GM12878 (cell line): Measurements from ENCODE around the gene LRRK1. TPM values are rescaled to one million over a fixed set of nuclear protein-coding genes. Genes with fewer than 3 reads are reported as not detected.
A peak's percentile ranks its signal among the peaks of the same experiment; 100 is the strongest.

ENCODE experiments used
- ATAC-seq: fragments of 200-7000 bp; cut with Tn5 transposase; 3 replicates; pipeline ENCODE4 v1.9.1; 2020; ENCODE audit warnings: mild to moderate bottlenecking, moderate library complexity
- BruUV-seq: library from RNA; stranded (reverse); fragments of 400-500 nt; replicated peaks from 2 replicates; lab custom pipeline; 2021; lab: Mats Ljungman, UMichigan
- CTCF ChIA-PET: fragments of 300-600 bp; sonication (Branson Sonifier 250); formaldehyde crosslinking; extraction: SDS; loops from one replicate; lab custom pipeline; 2021; ENCODE audit warnings: inconsistent platforms; lab: Yijun Ruan, JAX
- POLR2A ChIA-PET: fragments of 350-600 bp; formaldehyde crosslinking; extraction: SDS; loops from one replicate; lab custom pipeline; 2021; ENCODE audit warnings: inconsistent platforms; lab: Charles Lee
- RAD21 ChIA-PET: fragments of 300-600 bp; sonication (Branson Sonifier 250); formaldehyde crosslinking; loops from one replicate; lab custom pipeline; 2023; ENCODE audit warnings: antibody characterized with exemption; ENCODE audit not compliant: unreplicated experiment; lab: Charles Lee
- SMC1A ChIA-PET: fragments of 300-600 bp; sonication (Branson Sonifier 250); formaldehyde crosslinking; loops from one replicate; lab custom pipeline; 2023; ENCODE audit not compliant: unreplicated experiment, uncharacterized antibody; lab: Charles Lee
- DNase-seq: peaks from one replicate; pipeline ENCODE4 v3.0.0-alpha.2; 2011; ENCODE audit warnings: low read depth, low spot score
- FAIRE-seq: peaks from 3 replicates; lab custom pipeline; 2011; peaks lifted over from hg19 to GRCh38; lab: Jason Lieb, UNC
- H2AFZ ChIP-seq: 2 replicates; pipeline ENCODE4 v1.6.0; 2011; ENCODE audit warnings: low read depth, low read length, control low read depth; ENCODE audit not compliant: control insufficient read depth
- H3K27ac ChIP-seq: 2 replicates; pipeline ENCODE4 v1.5.1; 2011; ENCODE audit warnings: control low read depth; ENCODE audit not compliant: control insufficient read depth, insufficient read depth
- H3K27me3 ChIP-seq, 2 experiments: replicated peaks in 1 of 2; 2 replicates each; pipeline versions ENCODE4 v1.6.0 to v1.6.1; 2011; ENCODE audit warnings: low read length in 1 of 2; ENCODE audit not compliant: control insufficient read depth in 2 of 2, insufficient read depth in 2 of 2
- H3K36me3 ChIP-seq, 2 experiments: 2 replicates each; pipeline ENCODE4 v1.5.1; 2011; ENCODE audit warnings: low read length in 1 of 2; ENCODE audit not compliant: control insufficient read depth in 2 of 2, insufficient read depth in 2 of 2
- H3K4me1 ChIP-seq: 2 replicates; pipeline ENCODE4 v1.6.1; 2011; ENCODE audit warnings: mild to moderate bottlenecking, low read length, moderate library complexity, mixed read lengths; ENCODE audit not compliant: control insufficient read depth, insufficient read depth
- H3K4me2 ChIP-seq: 2 replicates; pipeline ENCODE4 v1.6.0; 2011; ENCODE audit warnings: control low read depth; ENCODE audit not compliant: control insufficient read depth, insufficient read depth
- H3K4me3 ChIP-seq: fragments of 200-600 bp; sonication (generic); 2 replicates; pipeline ENCODE4 v1.5.1; 2016
- H3K79me2 ChIP-seq: 2 replicates; pipeline ENCODE4 v1.6.0; 2011; ENCODE audit warnings: low read length; ENCODE audit not compliant: control insufficient read depth, insufficient read depth
- H3K9ac ChIP-seq: 2 replicates; pipeline ENCODE4 v1.8.0; 2011; ENCODE audit warnings: low read length, control low read depth, mixed read lengths; ENCODE audit not compliant: control insufficient read depth, insufficient read depth
- H3K9me3 ChIP-seq: replicated peaks from 3 replicates; pipeline ENCODE4 v1.5.1; 2011; ENCODE audit warnings: mild to moderate bottlenecking, low read length; ENCODE audit not compliant: control insufficient read depth, insufficient read depth
- H4K20me1 ChIP-seq: 2 replicates; pipeline ENCODE4 v1.6.0; 2011; ENCODE audit not compliant: control insufficient read depth, insufficient read depth
- BCLAF1 ChIP-seq: fragments of 450-650 bp; IDR thresholded peaks from 2 replicates; pipeline ENCODE4 v1.6.1; 2017; ENCODE audit warnings: antibody characterized with exemption, mild to moderate bottlenecking, moderate library complexity
- CBX5 ChIP-seq: sonication (generic); IDR thresholded peaks from 2 replicates; pipeline ENCODE4 v1.6.1; 2016; ENCODE audit warnings: low read depth, moderate library complexity, mild to moderate bottlenecking, inconsistent platforms
- CHD1 ChIP-seq: IDR thresholded peaks from 2 replicates; pipeline ENCODE4 v1.6.1; 2012; ENCODE audit warnings: low read depth, low read length, improper control_type of control experiment
- EGR1 ChIP-seq, 2 experiments: IDR thresholded peaks; 1 replicate in 1 of 2; 2 replicates in 1 of 2; pipeline ENCODE4 v1.6.1; 2011 to 2012; ENCODE audit warnings: low read depth in 2 of 2, low read length in 2 of 2, borderline replicate concordance in 1 of 2, mild to moderate bottlenecking in 1 of 2, moderate library complexity in 1 of 2
- EP300 ChIP-seq, 2 experiments: fragments of 150-350 bp in 1 of 2; IDR thresholded peaks; 2 replicates each; pipeline ENCODE4 v1.6.1; 2011 to 2012; ENCODE audit warnings: low read depth in 2 of 2, low read length in 2 of 2, borderline replicate concordance in 1 of 2, improper control_type of control experiment in 1 of 2, inconsistent platforms in 1 of 2; ENCODE audit not compliant: control insufficient read depth in 1 of 2
- EZH2 ChIP-seq: IDR thresholded peaks from 2 replicates; pipeline ENCODE4 v1.6.1; 2012; ENCODE audit warnings: low read depth, mild to moderate bottlenecking, control low read depth, inconsistent platforms, low read length, borderline replicate concordance; ENCODE audit not compliant: control insufficient read depth
- LARP7 ChIP-seq: fragments of 450-650 bp; IDR thresholded peaks from 2 replicates; pipeline ENCODE4 v1.6.1; 2017; ENCODE audit warnings: mild to moderate bottlenecking
- MEF2A ChIP-seq: IDR thresholded peaks from 2 replicates; pipeline ENCODE4 v1.6.1; 2011; ENCODE audit warnings: low read depth, mild to moderate bottlenecking, low read length, moderate library complexity; ENCODE audit not compliant: insufficient read depth
- MTA2 ChIP-seq: fragments of 450-650 bp; IDR thresholded peaks from 2 replicates; pipeline ENCODE4 v1.6.1; 2016; ENCODE audit warnings: low read depth, mild to moderate bottlenecking, moderate library complexity
- NFIC ChIP-seq: IDR thresholded peaks from 2 replicates; pipeline ENCODE4 v1.6.1; 2012; ENCODE audit warnings: low read depth, mild to moderate bottlenecking, inconsistent platforms, low read length, moderate library complexity
- NR2C1 ChIP-seq: fragments of 450-650 bp; IDR thresholded peaks from 2 replicates; pipeline ENCODE4 v1.6.1; 2017; ENCODE audit warnings: antibody characterized with exemption, mild to moderate bottlenecking, moderate library complexity
- POLR2A ChIP-seq: IDR thresholded peaks from 2 replicates; pipeline ENCODE4 v1.6.1; 2011; ENCODE audit warnings: low read depth, mild to moderate bottlenecking, low read length
- SUPT20H ChIP-seq: IDR thresholded peaks from 2 replicates; pipeline ENCODE4 v1.6.1; 2011; ENCODE audit warnings: low read depth, mild to moderate bottlenecking, low read length, moderate library complexity, borderline replicate concordance; ENCODE audit not compliant: control insufficient read depth
- ZZZ3 ChIP-seq: IDR thresholded peaks from 2 replicates; pipeline ENCODE4 v1.6.1; 2011; ENCODE audit warnings: low read depth; ENCODE audit not compliant: control insufficient read depth, insufficient read length
- in situ Hi-C: fragments of 300-500 bp; cut with MboI; formaldehyde crosslinking; loops from 9 replicates; pipeline ENCODE4 v1.14.3; 2018; ENCODE audit warnings: mixed read lengths
- intact Hi-C: fragments of 100-400 bp; cut with micrococcal nuclease; formaldehyde crosslinking; loops from one replicate; pipeline ENCODE4 v1.14.2; 2022; ENCODE audit not compliant: unreplicated experiment
- polyA plus RNA-seq, 11 experiments: library from polyadenylated mRNA; depleted of rRNA in 4 of 11; unstranded in 6 of 11; stranded (reverse) in 5 of 11; fragments of >200 nt; fragmentation: Nextera tagmentation in 4 of 11; fragmentation: Illumina TruSeq in 1 of 11; extraction: Ambion mirVana in 4 of 11; extraction: Trizol in 1 of 11; gene quantifications; 1 replicate in 1 of 11; 2 replicates in 10 of 11; pipeline versions ENCODE4 v1.2.1 to v1.2.3, GENCODE V29; 2011 to 2016; ENCODE audit warnings: inconsistent platforms in 2 of 11, missing spikeins in 2 of 11, low read depth in 1 of 11
- total RNA-seq, 4 experiments: library from RNA; depleted of rRNA in 3 of 4; stranded (reverse); fragments of >200 nt in 3 of 4; fragmentation: Illumina TruSeq in 1 of 4; extraction: Trizol in 1 of 4; gene quantifications; 2 replicates each; pipeline versions ENCODE4 v1.2.1 to v1.2.3, GENCODE V29; 2013 to 2021
- TF ChIP-seq, protein P1 (sequence below): IDR thresholded peaks from 2 replicates; pipeline ENCODE4 v1.6.1; 2012; ENCODE audit warnings: low read length, inconsistent platforms
- TF ChIP-seq, protein P2 (sequence below): fragments of 150-350 bp; IDR thresholded peaks from 2 replicates; pipeline ENCODE4 v1.6.1; 2014; ENCODE audit warnings: mild to moderate bottlenecking, low read depth, low read length

Gene LRRK1
- total and polyA plus RNA-seq, 10 of the 15 experiments (the other 5 are each of a cell fraction or from before 2014, with no cell fraction given), result 2.2 to 58.3 (median 17.9) TPM

DNA sequence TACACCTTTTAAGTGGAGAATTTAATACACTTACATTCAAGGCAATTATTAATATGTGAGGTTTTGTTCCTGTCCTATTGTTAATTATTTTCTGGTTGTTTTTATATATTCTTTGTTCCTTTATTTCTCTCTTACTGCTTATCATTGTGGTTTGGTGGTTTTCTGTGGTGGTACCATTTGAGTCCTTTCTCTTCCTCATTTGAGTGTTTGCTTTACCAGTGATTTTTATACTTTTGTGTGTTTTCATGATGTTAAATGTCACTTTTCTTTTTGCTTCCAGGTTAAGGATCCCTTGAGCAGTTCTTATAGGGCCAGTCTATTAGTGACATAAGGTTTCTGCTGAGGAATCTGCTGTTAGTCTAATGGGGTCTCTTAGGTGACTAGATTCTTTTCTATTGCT, 116.5 kb downstream of the LRRK1 start:
- Histone ChIP-seq H3K4me3 (no peak overlapping the region), H3K27ac (peak overlapping the region; percentile 28; the same call in 1 of the 2 replicates), H3K9ac (no peak overlapping the region), H3K4me1 (peaks cover 11% of the 10 kb centered on the region), H3K36me3 (peaks cover 11% of the 10 kb centered on the region in 2 experiments; a peak in 3 of 4 replicates), H2AFZ (no peak overlapping the region), H3K9me3 (peaks cover 2% of the 10 kb centered on the region; the same call in 1 of the 3 replicates), H3K4me2 (peak overlapping the region; percentile 35), H4K20me1 (no peaks in the 10 kb centered on the region), H3K27me3 (no peaks in the 10 kb centered on the region), H3K79me2 (no peaks in the 10 kb centered on the region; the same call in 1 of the 2 replicates)
- DNase-seq (peak; percentile 40), ATAC-seq (peak; percentile 88), FAIRE-seq (no peak)
- RAD21 ChIA-PET, result no interaction called here
- no TSS peak for BruUV-seq
- CTCF ChIA-PET, result no interaction called here
- in situ Hi-C loops (no loop called here), intact Hi-C loops (no loop called here)
- POLR2A ChIA-PET, result no interaction called here
- SMC1A ChIA-PET, result no interaction called here
- TF ChIP-seq EP300 (IDR thresholded peaks at IDR 0.05; ENCODE audit: borderline replicate concordance in 1 of 2, control insufficient read depth in 1 of 2, low read depth in 2 of 2, low read length in 2 of 2) (peak in 1 of 2 experiments; percentile 35; a peak in 2 of 4 replicates), NR2C1 (peak; percentile 74), MTA2 (peak; percentile 94), LARP7 (no peak), BCLAF1 (no peak), ZZZ3 (no peak), POLR2A (no peak), MEF2A (0 out of 2 replicates have a peak, but pooled peaks have one; percentile 10), CBX5 (no peak), CHD1 (no peak), SUPT20H (no peak), EZH2 (no peak), EGR1 (IDR thresholded peaks at IDR 0.05; ENCODE audit: borderline replicate concordance in 1 of 2, low read depth in 2 of 2, low read length in 2 of 2) (no peak), NFIC (peak; percentile 70)
- TF ChIP-seq, protein P1, sequence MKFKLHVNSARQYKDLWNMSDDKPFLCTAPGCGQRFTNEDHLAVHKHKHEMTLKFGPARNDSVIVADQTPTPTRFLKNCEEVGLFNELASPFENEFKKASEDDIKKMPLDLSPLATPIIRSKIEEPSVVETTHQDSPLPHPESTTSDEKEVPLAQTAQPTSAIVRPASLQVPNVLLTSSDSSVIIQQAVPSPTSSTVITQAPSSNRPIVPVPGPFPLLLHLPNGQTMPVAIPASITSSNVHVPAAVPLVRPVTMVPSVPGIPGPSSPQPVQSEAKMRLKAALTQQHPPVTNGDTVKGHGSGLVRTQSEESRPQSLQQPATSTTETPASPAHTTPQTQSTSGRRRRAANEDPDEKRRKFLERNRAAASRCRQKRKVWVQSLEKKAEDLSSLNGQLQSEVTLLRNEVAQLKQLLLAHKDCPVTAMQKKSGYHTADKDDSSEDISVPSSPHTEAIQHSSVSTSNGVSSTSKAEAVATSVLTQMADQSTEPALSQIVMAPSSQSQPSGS, result no peak
- TF ChIP-seq, protein P2, sequence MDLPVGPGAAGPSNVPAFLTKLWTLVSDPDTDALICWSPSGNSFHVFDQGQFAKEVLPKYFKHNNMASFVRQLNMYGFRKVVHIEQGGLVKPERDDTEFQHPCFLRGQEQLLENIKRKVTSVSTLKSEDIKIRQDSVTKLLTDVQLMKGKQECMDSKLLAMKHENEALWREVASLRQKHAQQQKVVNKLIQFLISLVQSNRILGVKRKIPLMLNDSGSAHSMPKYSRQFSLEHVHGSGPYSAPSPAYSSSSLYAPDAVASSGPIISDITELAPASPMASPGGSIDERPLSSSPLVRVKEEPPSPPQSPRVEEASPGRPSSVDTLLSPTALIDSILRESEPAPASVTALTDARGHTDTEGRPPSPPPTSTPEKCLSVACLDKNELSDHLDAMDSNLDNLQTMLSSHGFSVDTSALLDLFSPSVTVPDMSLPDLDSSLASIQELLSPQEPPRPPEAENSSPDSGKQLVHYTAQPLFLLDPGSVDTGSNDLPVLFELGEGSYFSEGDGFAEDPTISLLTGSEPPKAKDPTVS, result no peak
